Activated B cell treated with CpG ODN at 0.5 μM for 24 hours (primary cell): ENCODE data around the gene PJA2. TPM values are rescaled to one million over a fixed set of nuclear protein-coding genes. Genes with fewer than 3 reads are reported as not detected.

Source experiments
- ATAC-seq: fragments of 200-7000 bp; cut with Tn5 transposase; one replicate; pipeline ENCODE4 v1.10.0; 2021; ENCODE audit warnings: low read depth, mild to moderate bottlenecking, moderate library complexity
- CTCF ChIA-PET: fragments of 350-600 bp; sonication (Branson Sonifier 250); formaldehyde crosslinking; loops from one replicate; lab custom pipeline; 2021; ENCODE audit warnings: antibody characterized with exemption; lab: Charles Lee
- POLR2A ChIA-PET: fragments of 350-600 bp; sonication (Branson Sonifier 250); formaldehyde crosslinking; loops from one replicate; lab custom pipeline; 2021; ENCODE audit warnings: antibody characterized with exemption; lab: Charles Lee
- DNase-seq: peaks from one replicate; pipeline ENCODE4 v3.0.0; 2022
- H3K27ac Mint-ChIP-seq: one replicate; pipeline ENCODE4 v1.8.0; 2020; ENCODE audit warnings: mixed read lengths
- H3K27me3 Mint-ChIP-seq: one replicate; pipeline ENCODE4 v1.8.0; 2021; ENCODE audit warnings: mixed read lengths
- H3K36me3 Mint-ChIP-seq: one replicate; pipeline ENCODE4 v1.8.0; 2021; ENCODE audit warnings: low read depth, mixed read lengths
- H3K4me1 Mint-ChIP-seq: one replicate; pipeline ENCODE4 v1.8.0; 2021; ENCODE audit warnings: mixed read lengths
- H3K4me3 Mint-ChIP-seq: one replicate; pipeline ENCODE4 v1.8.0; 2020; ENCODE audit warnings: mild to moderate bottlenecking, mixed read lengths
- H3K9me3 Mint-ChIP-seq: one replicate; pipeline ENCODE4 v1.8.0; 2020; ENCODE audit warnings: mixed read lengths
- intact Hi-C: fragments of 100-400 bp; cut with micrococcal nuclease; formaldehyde crosslinking; loops from one replicate; pipeline ENCODE4 v1.15.1; 2024
- total RNA-seq: library from RNA; stranded (reverse); gene quantifications from 2 replicates; pipeline ENCODE4 v1.2.3, GENCODE V29; 2022
- TF ChIP-seq, protein P1 (sequence below): fragments of 200-600 bp; IDR thresholded peaks from one replicate; pipeline ENCODE4 v1.8.0; 2022; ENCODE audit warnings: antibody characterized with exemption, mild to moderate bottlenecking

The PJA2 gene
- total RNA-seq, 1 donor from 2014 or later = 58.0 TPM

DNA sequence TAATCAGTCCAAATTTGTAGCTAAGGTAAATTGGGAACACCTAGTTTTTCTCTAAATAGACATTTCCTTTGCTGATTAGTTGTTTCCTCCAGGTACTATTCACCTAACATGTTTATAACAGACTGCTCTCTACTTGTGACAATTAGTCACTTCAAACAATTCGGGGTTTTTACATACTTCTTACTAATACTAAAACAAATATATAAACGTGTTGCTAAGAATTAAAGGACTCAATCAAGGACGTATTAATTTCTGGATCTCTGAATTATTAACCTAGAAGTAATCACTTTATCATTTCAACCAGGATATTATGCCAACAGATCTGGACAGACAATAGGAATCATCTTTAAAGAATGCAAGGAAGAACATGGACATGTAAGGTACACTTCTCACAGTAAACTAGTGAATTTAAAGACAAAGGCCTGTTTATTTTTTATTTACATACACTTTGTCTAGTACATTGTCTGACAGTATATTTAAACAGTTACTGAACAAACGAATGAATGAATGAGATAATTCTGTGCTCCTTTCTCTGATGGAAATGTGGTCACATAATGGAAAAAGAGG is 22.3 kb downstream of the PJA2 start:
- Mint-ChIP-seq H3K9me3 (no peaks in the 10 kb centered on the region), H3K4me3 (no peak overlapping the region), H3K36me3 (peaks cover 31% of the 10 kb centered on the region), H3K27ac (no peak overlapping the region), H3K4me1 (peaks cover 63% of the 10 kb centered on the region), H3K27me3 (no peaks in the 10 kb centered on the region)
- ChIA-PET POLR2A (no interaction called here), CTCF (no interaction called here)
- TF ChIP-seq, protein P1, sequence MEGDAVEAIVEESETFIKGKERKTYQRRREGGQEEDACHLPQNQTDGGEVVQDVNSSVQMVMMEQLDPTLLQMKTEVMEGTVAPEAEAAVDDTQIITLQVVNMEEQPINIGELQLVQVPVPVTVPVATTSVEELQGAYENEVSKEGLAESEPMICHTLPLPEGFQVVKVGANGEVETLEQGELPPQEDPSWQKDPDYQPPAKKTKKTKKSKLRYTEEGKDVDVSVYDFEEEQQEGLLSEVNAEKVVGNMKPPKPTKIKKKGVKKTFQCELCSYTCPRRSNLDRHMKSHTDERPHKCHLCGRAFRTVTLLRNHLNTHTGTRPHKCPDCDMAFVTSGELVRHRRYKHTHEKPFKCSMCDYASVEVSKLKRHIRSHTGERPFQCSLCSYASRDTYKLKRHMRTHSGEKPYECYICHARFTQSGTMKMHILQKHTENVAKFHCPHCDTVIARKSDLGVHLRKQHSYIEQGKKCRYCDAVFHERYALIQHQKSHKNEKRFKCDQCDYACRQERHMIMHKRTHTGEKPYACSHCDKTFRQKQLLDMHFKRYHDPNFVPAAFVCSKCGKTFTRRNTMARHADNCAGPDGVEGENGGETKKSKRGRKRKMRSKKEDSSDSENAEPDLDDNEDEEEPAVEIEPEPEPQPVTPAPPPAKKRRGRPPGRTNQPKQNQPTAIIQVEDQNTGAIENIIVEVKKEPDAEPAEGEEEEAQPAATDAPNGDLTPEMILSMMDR = no peak
- intact Hi-C loops = no loop called here
- DNase-seq = no peak
- ATAC-seq = no peak

DNA sequence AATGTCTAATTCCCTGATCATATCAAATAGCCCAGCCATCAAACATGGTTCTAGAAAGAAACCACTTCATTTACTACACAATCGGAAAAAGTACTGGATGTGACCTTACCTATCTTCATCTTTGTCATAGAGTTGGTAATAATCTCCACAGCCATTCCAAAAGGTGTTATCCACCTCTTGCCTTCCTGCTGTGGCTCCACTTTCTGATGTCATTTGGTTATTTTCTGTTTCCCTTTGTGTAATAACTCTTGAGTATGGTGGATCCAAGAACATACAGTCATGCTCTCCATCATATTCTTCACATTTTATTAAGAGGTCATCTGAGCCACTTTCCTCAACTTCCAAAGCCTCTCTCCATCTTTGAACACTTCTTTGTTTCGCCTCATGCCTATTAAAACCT is 31.7 kb downstream of the PJA2 start:
- intact Hi-C loops = no loop called here
- H3K4me3 Mint-ChIP-seq = no peak overlapping the region
- TF ChIP-seq, protein P1 = no peak
- no peak for DNase-seq
- CTCF ChIA-PET = no interaction called here
- H3K27me3 Mint-ChIP-seq = no peaks in the 10 kb centered on the region
- peaks cover 64% of the 10 kb centered on the region for H3K36me3 Mint-ChIP-seq
- POLR2A ChIA-PET = no interaction called here
- no peaks in the 10 kb centered on the region for H3K9me3 Mint-ChIP-seq
- peaks cover 6% of the 10 kb centered on the region for H3K4me1 Mint-ChIP-seq
- no peak overlapping the region for H3K27ac Mint-ChIP-seq
- ATAC-seq = no peak

DNA sequence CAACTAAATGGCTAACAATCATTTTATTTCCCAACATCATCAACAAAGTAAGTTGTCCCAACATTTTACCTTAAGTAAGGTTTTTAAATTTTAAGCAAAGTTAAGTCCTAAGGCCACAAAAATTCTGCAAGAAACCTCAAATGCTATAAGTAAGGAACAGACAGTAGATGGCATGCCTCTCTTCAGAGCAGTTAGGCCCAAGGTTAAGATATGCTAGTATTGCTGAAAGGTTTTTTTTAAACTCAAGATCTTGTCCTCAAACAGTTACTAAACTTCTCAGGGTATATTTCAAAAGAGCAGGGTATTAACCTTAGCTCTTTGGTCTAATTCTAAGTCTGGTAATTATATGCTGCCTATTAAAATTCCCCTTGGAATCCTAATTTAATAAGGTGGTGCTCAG is 35.1 kb downstream of the PJA2 start:
- ATAC-seq = no peak
- H3K9me3 Mint-ChIP-seq = no peaks in the 10 kb centered on the region
- DNase-seq = no peak
- H3K27ac Mint-ChIP-seq = no peak overlapping the region
- CTCF ChIA-PET = no interaction called here
- H3K36me3 Mint-ChIP-seq = peaks cover 70% of the 10 kb centered on the region
- no peak overlapping the region for H3K4me3 Mint-ChIP-seq
- H3K27me3 Mint-ChIP-seq = no peaks in the 10 kb centered on the region
- intact Hi-C loops = loop anchor here (2.0 to 5.0 kb wide), 2 partner anchors 33 to 64 kb away; partner anchors contain the start of gene PJA2
- POLR2A ChIA-PET = no interaction called here
- TF ChIP-seq, protein P1 = no peak
- H3K4me1 Mint-ChIP-seq = peaks cover 14% of the 10 kb centered on the region

DNA sequence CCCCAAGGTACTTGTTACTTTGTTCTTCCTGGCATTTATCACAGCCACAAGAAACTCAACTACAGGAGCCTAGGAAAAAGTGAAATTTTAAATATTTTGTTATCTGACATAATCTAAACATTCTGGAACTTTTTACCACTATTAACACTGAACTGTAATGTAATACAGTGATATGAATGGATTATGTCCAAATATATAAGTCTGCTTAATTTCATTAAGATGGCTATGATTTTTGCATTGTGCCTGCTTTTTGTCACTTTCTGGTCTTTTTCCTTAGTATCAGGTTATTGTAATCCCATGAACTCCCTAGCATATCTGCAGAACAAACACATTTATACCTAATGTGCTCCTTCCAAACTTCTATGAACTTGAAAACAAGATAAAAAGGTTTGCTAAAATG is 35.8 kb downstream of the PJA2 start:
- H3K9me3 Mint-ChIP-seq = no peaks in the 10 kb centered on the region
- no peak overlapping the region for H3K4me3 Mint-ChIP-seq
- peaks cover 70% of the 10 kb centered on the region for H3K36me3 Mint-ChIP-seq
- H3K4me1 Mint-ChIP-seq = peaks cover 15% of the 10 kb centered on the region
- no peak for ATAC-seq
- intact Hi-C loops = loop anchor here (2.0 to 5.0 kb wide), 2 partner anchors 33 to 65 kb away; partner anchors contain the start of gene PJA2
- H3K27me3 Mint-ChIP-seq = no peaks in the 10 kb centered on the region
- TF ChIP-seq, protein P1 = no peak
- H3K27ac Mint-ChIP-seq = no peak overlapping the region
- DNase-seq = no peak
- ChIA-PET CTCF (no interaction called here), POLR2A (no interaction called here)

DNA sequence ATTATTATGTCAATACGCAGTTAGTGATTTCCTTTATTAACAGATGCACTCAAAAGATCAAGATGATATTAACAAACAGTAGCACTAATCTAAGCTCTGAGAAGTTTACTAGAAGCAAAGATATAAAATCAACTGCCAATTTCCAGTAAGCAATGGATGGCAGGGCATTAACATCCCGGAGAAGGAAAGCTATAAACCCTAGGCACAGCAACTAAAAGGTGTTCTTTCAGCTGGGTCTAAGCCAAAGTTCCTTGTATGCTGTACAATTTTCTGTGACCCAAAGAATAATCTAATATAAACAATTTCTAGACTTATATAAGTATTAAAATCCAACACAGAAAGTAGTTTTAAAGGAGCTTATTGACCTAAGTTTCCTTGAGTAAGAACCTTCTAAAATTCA is 39.4 kb downstream of the PJA2 start:
- intact Hi-C loops = loop anchor here (2.0 to 5.0 kb wide), 2 partner anchors 20 to 37 kb away; partner anchors contain the start of gene PJA2
- H3K9me3 Mint-ChIP-seq = peaks cover 4% of the 10 kb centered on the region
- H3K27ac Mint-ChIP-seq = no peak overlapping the region
- ChIA-PET CTCF (no interaction called here), POLR2A (interaction anchor here (1.4 kb wide), 1 partner anchor 39 kb away, joined by 6 read pairs; the partner anchor contains the start of gene PJA2)
- H3K4me1 Mint-ChIP-seq = peaks cover 13% of the 10 kb centered on the region
- no peak overlapping the region for H3K4me3 Mint-ChIP-seq
- H3K27me3 Mint-ChIP-seq = no peaks in the 10 kb centered on the region
- DNase-seq (no peak), ATAC-seq (no peak)
- H3K36me3 Mint-ChIP-seq = peaks cover 74% of the 10 kb centered on the region
- TF ChIP-seq, protein P1 = no peak
